Measurements from ENCODE around the gene XXYLT1. TPM values are rescaled to one million over a fixed set of nuclear protein-coding genes. Genes with fewer than 3 reads are reported as not detected.
A peak's percentile ranks its signal among the peaks of the same experiment; 100 is the strongest.

XXYLT1 gene
- total and polyA plus RNA-seq, 9 of the 15 experiments (the other 6 are each of a cell fraction or from before 2014, with no cell fraction given), result 1.9 to 18.9 (median 15.0) TPM

GRCh38 chr3:195078891-195079440, 192.0 kb downstream of the XXYLT1 start:
- in situ Hi-C loops (cut with MboI), result no loop called here
- ChIA-PET POLR2A (no interaction called here), CTCF (ENCODE audit: low intra/inter-chr PET ratio) (no interaction called here)
- Histone ChIP-seq H3K9ac (ENCODE audit: insufficient read depth in 1 of 2, low read depth in 2 of 2, low read length in 2 of 2) (0 out of 4 replicates have a peak overlapping the region, but pooled peaks of 1 of the 2 experiments have one; percentile 26), H2AFZ (ENCODE audit: low read depth, low read length) (no peak overlapping the region), H3K4me2 (ENCODE audit: insufficient read depth, low read length) (no peak overlapping the region), H3K27ac (ENCODE audit: extremely low read depth, low read depth, low read length) (no peak overlapping the region), H3K79me2 (ENCODE audit: control insufficient read depth, insufficient read depth, low read length) (no peaks in the 10 kb centered on the region), H3K27me3 (ENCODE audit: control insufficient read depth in 2 of 2, insufficient read depth in 2 of 2, low read length in 2 of 2) (no peaks in the 10 kb centered on the region), H3K36me3 (ENCODE audit: control insufficient read depth, insufficient read depth, low read length) (no peaks in the 10 kb centered on the region), H3K4me1 (replicated peaks in 1 of 2; ENCODE audit: control insufficient read depth in 2 of 2, insufficient read depth in 2 of 2, low read length in 2 of 2) (peaks cover 0 to 37% of the 10 kb centered on the region in 2 experiments; a peak in 3 of 5 replicates), H3K4me3 (no peak overlapping the region), H3K9me3 (replicated peaks; ENCODE audit: control insufficient read depth, insufficient read depth, low read depth, low read length) (no peaks in the 10 kb centered on the region), H3K9me1 (ENCODE audit: control insufficient read depth, insufficient read depth, low read length) (no peaks in the 10 kb centered on the region), H4K20me1 (replicated peaks; ENCODE audit: control insufficient read depth, insufficient read depth, low read length) (no peaks in the 10 kb centered on the region; the same call in 1 of the 2 replicates)
- WGBS (ENCODE audit: insufficient coverage, low coverage, missing lambda C conversion rate), result 57% methylated on average over 12 of the region's 12 CpGs
- DNase-seq (ENCODE audit: extremely low read depth in 1 of 4, low spot score in 3 of 4) (no peak), ATAC-seq (no peak), FAIRE-seq (no peak)
- intact Hi-C loops (cut with micrococcal nuclease), result no loop called here
- no TSS peak for BruUV-seq (replicated peaks)
- TF ChIP-seq ZNF561 (CRISPR knock-in tag; conservative IDR thresholded peaks at IDR 0.05) (no peak), AFF4 (CRISPR knock-in tag; IDR thresholded peaks at IDR 0.05) (no peak), YY1 (IDR thresholded peaks at IDR 0.05; ENCODE audit: borderline replicate concordance in 1 of 3, control insufficient read depth in 1 of 3, extremely low read depth in 1 of 3, insufficient read depth in 3 of 3, insufficient read length in 1 of 3, insufficient replicate concordance in 2 of 3, low read depth in 1 of 3, low read length in 2 of 3) (no peak), FOXP4 (CRISPR knock-in tag; IDR thresholded peaks at IDR 0.05; ENCODE audit: borderline replicate concordance) (no peak), TCF7L2 (IDR thresholded peaks at IDR 0.05; ENCODE audit: low read depth, low read length) (no peak), MEF2D (tag; conservative IDR thresholded peaks at IDR 0.05; ENCODE audit: low read depth) (no peak), NR1H2 (CRISPR knock-in tag; IDR thresholded peaks at IDR 0.05) (no peak), ZFP91 (CRISPR knock-in tag; IDR thresholded peaks at IDR 0.05) (no peak), RNF2 (IDR thresholded peaks at IDR 0.05) (no peak), ZNF143 (CRISPR knock-in tag; IDR thresholded peaks at IDR 0.05) (no peak), POLR2A (conservative IDR thresholded peaks at IDR 0.05) (no peak), DIDO1 (tag; IDR thresholded peaks at IDR 0.05; ENCODE audit: low read depth) (no peak), MEIS2 (IDR thresholded peaks at IDR 0.05; ENCODE audit: partially characterized antibody) (no peak), HDGF (IDR thresholded peaks at IDR 0.05) (no peak)

Data from K562 (cell line).